Measurements from ENCODE around the gene ARID3C. TPM values are rescaled to one million over a fixed set of nuclear protein-coding genes. Genes with fewer than 3 reads are reported as not detected.

Gene ARID3C
- total RNA-seq, 8 experiments from 2014 or later, result 0.05 to 0.71 (median 0.16) TPM; not detected in 4

GRCh38 chr9:34581318-34581717 lies 47.5 kb downstream of the ARID3C start:
- 0 to 100% (median 61%) methylated on average over 1 to 3 of the region's 3 CpGs; no CpG with 5 or more reads in 5 of the 10 experiments for WGBS, 10 experiments
- in situ Hi-C loops (cut with MboI; ENCODE audit: low pct_unique_long_range_greater_than_20kb in 2 of 9, low sequenced_read_pairs in 9 of 9, unreplicated experiment in 9 of 9), result no loop called here
- no peak for ATAC-seq (replicated peaks in 6 of 8)
- Histone ChIP-seq H3K4me1 (replicated peaks in 1 of 2) (peaks cover 79 to 84% of the 10 kb centered on the region in 2 donors), H3K4me3 (no peak overlapping the region), H3K27ac (peak overlapping the region in 1 of 2 donors; percentile 98)

GRCh38 chr9:34580358-34580757 lies 48.5 kb downstream of the ARID3C start:
- Histone ChIP-seq H3K4me3 (no peak overlapping the region), H3K4me1 (replicated peaks in 1 of 2) (peaks cover 79 to 84% of the 10 kb centered on the region in 2 donors), H3K27ac (peak overlapping the region; percentile 98 to 99)
- 0 to 44% (median 0%) methylated on average over 1 to 5 of the region's 8 CpGs; no CpG with 5 or more reads in 7 of the 10 experiments for WGBS, 10 experiments
- in situ Hi-C loops (cut with MboI; ENCODE audit: low pct_unique_long_range_greater_than_20kb in 2 of 9, low sequenced_read_pairs in 9 of 9, unreplicated experiment in 9 of 9), result no loop called here
- no peak for ATAC-seq (replicated peaks in 6 of 8)

GRCh38 chr9:34579808-34580163 lies 49.1 kb downstream of the ARID3C start:
- Histone ChIP-seq H3K27ac (peak overlapping the region; percentile 98 to 99), H3K4me3 (no peak overlapping the region), H3K4me1 (replicated peaks in 1 of 2) (peaks cover 82 to 89% of the 10 kb centered on the region in 2 donors)
- in situ Hi-C loops (cut with MboI; ENCODE audit: low pct_unique_long_range_greater_than_20kb in 2 of 9, low sequenced_read_pairs in 9 of 9, unreplicated experiment in 9 of 9), result no loop called here
- WGBS, 10 experiments, result 0 to 100% (median 87%) methylated on average over 1 to 4 of the region's 5 CpGs; no CpG with 5 or more reads in 3 of the 10 experiments
- no peak for ATAC-seq (replicated peaks in 6 of 8)

- H3K27ac ChIP-seq, result peak overlapping the region; percentile 98 to 99
- H3K4me3 ChIP-seq, result peak overlapping the region in 3 of 5 donors; percentile 34 to 52 (median 44)
- H3K4me1 ChIP-seq (replicated peaks in 1 of 2), result peaks cover 82 to 89% of the 10 kb centered on the region in 2 donors
- peak in 5 of 8 experiments; percentile 1 to 20 (median 15) for ATAC-seq (replicated peaks in 6 of 8)
- in situ Hi-C loops (cut with MboI; ENCODE audit: low pct_unique_long_range_greater_than_20kb in 2 of 9, low sequenced_read_pairs in 9 of 9, unreplicated experiment in 9 of 9), result no loop called here
- 7 to 58% (median 18%) methylated on average over 2 to 4 of the region's 17 CpGs; no CpG with 5 or more reads in 2 of the 10 experiments for WGBS, 10 experiments
Observed at GRCh38 chr9:34579104-34579807, 49.6 kb downstream of the ARID3C start.

GRCh38 chr9:34578241-34579103 lies 50.4 kb downstream of the ARID3C start:
- Histone ChIP-seq H3K4me3 (peak overlapping the region; percentile 28 to 52 (median 34)), H3K4me1 (replicated peaks in 1 of 2) (peaks cover 82 to 89% of the 10 kb centered on the region in 2 donors), H3K27ac (peak overlapping the region; percentile 98 to 99)
- 12 to 80% (median 27%) methylated on average over 1 to 7 of the region's 28 CpGs; no CpG with 5 or more reads in 7 of the 10 experiments for WGBS, 10 experiments
- peak; percentile 62 to 88 (median 77) for ATAC-seq (replicated peaks in 6 of 8)
- in situ Hi-C loops (cut with MboI; ENCODE audit: low pct_unique_long_range_greater_than_20kb in 2 of 9, low sequenced_read_pairs in 9 of 9, unreplicated experiment in 9 of 9), result no loop called here

- ATAC-seq (replicated peaks in 6 of 8), result peak in 7 of 8 experiments; percentile 24 to 72 (median 65)
- WGBS, 10 experiments, result 0% methylated on average over 5 of the region's 62 CpGs; no CpG with 5 or more reads in 9 of the 10 experiments
- H3K4me1 ChIP-seq (replicated peaks in 1 of 2), result peaks cover 81 to 89% of the 10 kb centered on the region in 2 donors
- peak overlapping the region; percentile 98 to 99 for H3K27ac ChIP-seq
- peak overlapping the region; percentile 28 to 52 (median 34) for H3K4me3 ChIP-seq
- in situ Hi-C loops (cut with MboI; ENCODE audit: low pct_unique_long_range_greater_than_20kb in 2 of 9, low sequenced_read_pairs in 9 of 9, unreplicated experiment in 9 of 9), result no loop called here
Observed at GRCh38 chr9:34577400-34578240, 51.2 kb downstream of the ARID3C start.

GRCh38 chr9:34576597-34577399 lies 52.1 kb downstream of the ARID3C start:
- Histone ChIP-seq H3K4me3 (peak overlapping the region in 3 of 5 donors; percentile 34 to 52 (median 44)), H3K27ac (peak overlapping the region; percentile 98 to 99), H3K4me1 (replicated peaks in 1 of 2) (peaks cover 84 to 93% of the 10 kb centered on the region in 2 donors)
- 30 to 80% (median 63%) methylated on average over 2 to 10 of the region's 14 CpGs; no CpG with 5 or more reads in 6 of the 10 experiments for WGBS, 10 experiments
- peak in 4 of 8 experiments; percentile 5 to 14 (median 10) for ATAC-seq (replicated peaks in 6 of 8)
- in situ Hi-C loops (cut with MboI; ENCODE audit: low pct_unique_long_range_greater_than_20kb in 2 of 9, low sequenced_read_pairs in 9 of 9, unreplicated experiment in 9 of 9), result no loop called here

GRCh38 chr9:34575862-34576596 lies 52.8 kb downstream of the ARID3C start:
- 57 to 93% (median 68%) methylated on average over 1 to 4 of the region's 21 CpGs; no CpG with 5 or more reads in 6 of the 10 experiments for WGBS, 10 experiments
- peak in 4 of 8 experiments; percentile 1 to 28 (median 16) for ATAC-seq (replicated peaks in 6 of 8)
- in situ Hi-C loops (cut with MboI; ENCODE audit: low pct_unique_long_range_greater_than_20kb in 2 of 9, low sequenced_read_pairs in 9 of 9, unreplicated experiment in 9 of 9), result no loop called here
- H3K4me1 ChIP-seq (replicated peaks in 1 of 2), result peaks cover 89 to 94% of the 10 kb centered on the region in 2 donors
- peak overlapping the region; percentile 98 to 99 for H3K27ac ChIP-seq
- no peak overlapping the region for H3K4me3 ChIP-seq

- in situ Hi-C loops (cut with MboI; ENCODE audit: low pct_unique_long_range_greater_than_20kb in 2 of 9, low sequenced_read_pairs in 9 of 9, unreplicated experiment in 9 of 9), result no loop called here
- 42% methylated on average over 2 of the region's 8 CpGs; no CpG with 5 or more reads in 9 of the 10 experiments for WGBS, 10 experiments
- ATAC-seq (replicated peaks in 6 of 8), result peak in 1 of 8 experiments; percentile 7
- peak overlapping the region; percentile 98 to 99 for H3K27ac ChIP-seq
- peaks cover 89 to 94% of the 10 kb centered on the region in 2 donors for H3K4me1 ChIP-seq (replicated peaks in 1 of 2)
- H3K4me3 ChIP-seq, result no peak overlapping the region
Observed at GRCh38 chr9:34575241-34575640, 53.6 kb downstream of the ARID3C start.

- WGBS, 10 experiments, result 87% methylated on average over 3 of the region's 12 CpGs; no CpG with 5 or more reads in 9 of the 10 experiments
- Histone ChIP-seq H3K4me3 (no peak overlapping the region), H3K4me1 (replicated peaks in 1 of 2) (peaks cover 89 to 94% of the 10 kb centered on the region in 2 donors), H3K27ac (peak overlapping the region; percentile 7 to 50)
- no peak for ATAC-seq (replicated peaks in 6 of 8)
- in situ Hi-C loops (cut with MboI; ENCODE audit: low pct_unique_long_range_greater_than_20kb in 2 of 9, low sequenced_read_pairs in 9 of 9, unreplicated experiment in 9 of 9), result no loop called here
Observed at GRCh38 chr9:34574571-34574970, 54.3 kb downstream of the ARID3C start.
